Esophagus squamous epithelium (tissue), 4 donors: ENCODE results near the gene MAD2L2.

Experiments used
- POLR2A ChIP-seq, 4 donors: fragments of 450-650 bp; IDR thresholded peaks; one replicate each; pipeline ENCODE4 v1.6.1; 2017; ENCODE audit warnings: antibody characterized with exemption in 4 of 4, mild to moderate bottlenecking in 4 of 4, moderate library complexity in 3 of 4
- TF ChIP-seq, protein P1 (sequence below), 6 experiments: fragments of 450-650 bp in 4 of 6; fragments of 200-600 bp in 2 of 6; sonication (generic) in 2 of 6; IDR thresholded peaks; one replicate each; pipeline ENCODE4 v1.5.1; 2016 to 2019; ENCODE audit warnings: antibody characterized with exemption in 6 of 6, mild to moderate bottlenecking in 4 of 6, moderate library complexity in 4 of 6

DNA sequence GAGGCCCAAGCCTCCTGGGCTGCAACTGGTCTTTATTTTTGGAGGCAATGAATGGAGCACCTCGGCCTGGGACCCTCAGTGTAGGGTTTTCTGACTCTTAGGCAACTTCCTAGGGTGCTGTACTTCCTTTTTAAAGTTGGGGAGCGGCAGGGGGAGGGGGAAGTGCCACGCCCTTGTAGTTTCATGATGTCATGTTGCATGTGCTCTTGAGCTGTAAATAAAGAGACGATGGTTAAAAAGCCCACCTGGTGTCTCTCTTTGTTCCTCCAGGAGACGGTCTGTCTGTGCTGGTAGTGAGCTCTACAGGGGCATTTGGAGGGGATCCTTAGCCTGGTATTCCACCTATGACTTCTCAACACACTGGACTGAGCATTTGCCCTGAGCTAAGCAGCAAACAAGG lies 44.7 kb upstream of the MAD2L2 start:
- TF ChIP-seq POLR2A (IDR thresholded peaks at IDR 0.05) = no peak
- TF ChIP-seq, protein P1, sequence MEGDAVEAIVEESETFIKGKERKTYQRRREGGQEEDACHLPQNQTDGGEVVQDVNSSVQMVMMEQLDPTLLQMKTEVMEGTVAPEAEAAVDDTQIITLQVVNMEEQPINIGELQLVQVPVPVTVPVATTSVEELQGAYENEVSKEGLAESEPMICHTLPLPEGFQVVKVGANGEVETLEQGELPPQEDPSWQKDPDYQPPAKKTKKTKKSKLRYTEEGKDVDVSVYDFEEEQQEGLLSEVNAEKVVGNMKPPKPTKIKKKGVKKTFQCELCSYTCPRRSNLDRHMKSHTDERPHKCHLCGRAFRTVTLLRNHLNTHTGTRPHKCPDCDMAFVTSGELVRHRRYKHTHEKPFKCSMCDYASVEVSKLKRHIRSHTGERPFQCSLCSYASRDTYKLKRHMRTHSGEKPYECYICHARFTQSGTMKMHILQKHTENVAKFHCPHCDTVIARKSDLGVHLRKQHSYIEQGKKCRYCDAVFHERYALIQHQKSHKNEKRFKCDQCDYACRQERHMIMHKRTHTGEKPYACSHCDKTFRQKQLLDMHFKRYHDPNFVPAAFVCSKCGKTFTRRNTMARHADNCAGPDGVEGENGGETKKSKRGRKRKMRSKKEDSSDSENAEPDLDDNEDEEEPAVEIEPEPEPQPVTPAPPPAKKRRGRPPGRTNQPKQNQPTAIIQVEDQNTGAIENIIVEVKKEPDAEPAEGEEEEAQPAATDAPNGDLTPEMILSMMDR (IDR thresholded peaks at IDR 0.05) = no peak
